Immature natural killer cell (primary cell): ENCODE measurements around the gene KCNJ10. TPM values are rescaled to one million over a fixed set of nuclear protein-coding genes. Genes with fewer than 3 reads are reported as not detected.
A peak's percentile ranks its signal among the peaks of the same experiment; 100 is the strongest.

Experiments used
- DNase-seq, 3 donors: peaks; one replicate each; pipeline ENCODE4 v3.0.0; 2022; ENCODE audit warnings: mixed read lengths in 1 of 3
- H3K27ac Mint-ChIP-seq, 6 donors: one replicate each; pipeline ENCODE4 v1.8.0; 2020; ENCODE audit warnings: mixed read lengths in 6 of 6, mild to moderate bottlenecking in 5 of 6, inconsistent platforms in 4 of 6, moderate library complexity in 3 of 6
- H3K27me3 Mint-ChIP-seq, 3 donors: one replicate each; pipeline ENCODE4 v1.8.0; 2020 to 2021; ENCODE audit warnings: low read depth in 3 of 3, mild to moderate bottlenecking in 3 of 3, mixed read lengths in 3 of 3, moderate library complexity in 3 of 3, inconsistent platforms in 1 of 3
- H3K36me3 Mint-ChIP-seq, 3 donors: one replicate each; pipeline ENCODE4 v1.8.0; 2020; ENCODE audit warnings: mixed read lengths in 3 of 3, inconsistent platforms in 2 of 3, mild to moderate bottlenecking in 2 of 3
- H3K4me1 Mint-ChIP-seq, 2 donors: one replicate each; pipeline ENCODE4 v1.8.0; 2020; ENCODE audit warnings: inconsistent platforms in 2 of 2, mild to moderate bottlenecking in 2 of 2, mixed read lengths in 2 of 2, moderate library complexity in 1 of 2
- H3K4me3 Mint-ChIP-seq, 5 donors: one replicate each; pipeline ENCODE4 v1.8.0; 2020; ENCODE audit warnings: mild to moderate bottlenecking in 5 of 5, mixed read lengths in 5 of 5, inconsistent platforms in 3 of 5, moderate library complexity in 3 of 5
- H3K9me3 Mint-ChIP-seq, 6 donors: one replicate each; pipeline ENCODE4 v1.8.0; 2020; ENCODE audit warnings: mild to moderate bottlenecking in 6 of 6, mixed read lengths in 6 of 6, inconsistent platforms in 4 of 6, moderate library complexity in 3 of 6
- polyA plus RNA-seq, 3 donors: library from polyadenylated mRNA; unstranded; fragments of 300-500 nt; fragmentation: Illumina TruSeq; gene quantifications; one replicate each; pipeline ENCODE4 v1.2.3, GENCODE V29; 2021

The KCNJ10 gene
- polyA plus RNA-seq, 3 donors from 2014 or later, result not detected

- Mint-ChIP-seq H3K4me3 (peak overlapping the region; percentile 83 to 94 (median 91)), H3K27ac (peak overlapping the region in 3 of 6 donors; percentile 32 to 67 (median 41)), H3K9me3 (peaks cover 0 to 2% (median 0%) of the 10 kb centered on the region in 6 donors), H3K4me1 (peaks cover 8 to 9% of the 10 kb centered on the region in 2 donors), H3K36me3 (no peaks in the 10 kb centered on the region), H3K27me3 (peaks cover 7 to 11% (median 10%) of the 10 kb centered on the region in 3 donors)
- DNase-seq, result peak; percentile 62 to 69 (median 66)
Observed at GRCh38 chr1:160070243-160071163, 543 bp upstream of the KCNJ10 start.

DNA sequence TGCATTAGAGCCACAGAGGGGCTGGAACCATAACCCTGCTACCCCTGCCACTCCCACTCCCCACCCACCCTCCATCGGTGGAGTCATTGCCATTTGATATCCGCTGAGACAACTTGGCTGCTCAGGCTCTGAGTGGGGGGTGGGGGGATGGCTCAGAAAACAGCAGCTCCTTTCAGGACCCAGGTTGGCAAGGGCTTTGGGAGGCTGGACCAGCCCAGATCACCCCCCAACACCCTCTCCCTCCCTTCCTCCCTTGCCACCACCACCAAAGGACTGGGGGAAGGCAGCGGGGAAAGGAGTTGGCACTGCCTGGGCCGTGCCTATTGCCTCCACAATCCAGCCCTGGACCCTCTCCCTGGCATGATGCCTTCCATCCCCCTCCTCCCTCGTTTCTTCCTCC lies 1.7 kb downstream of the KCNJ10 start:
- Mint-ChIP-seq H3K27me3 (peaks cover 4 to 11% (median 10%) of the 10 kb centered on the region in 3 donors), H3K36me3 (no peaks in the 10 kb centered on the region), H3K27ac (no peak overlapping the region), H3K4me1 (peaks cover 8 to 9% of the 10 kb centered on the region in 2 donors), H3K9me3 (peaks cover 0 to 2% (median 0%) of the 10 kb centered on the region in 6 donors), H3K4me3 (peak overlapping the region in 1 of 5 donors; percentile 8)
- no peak for DNase-seq

DNA sequence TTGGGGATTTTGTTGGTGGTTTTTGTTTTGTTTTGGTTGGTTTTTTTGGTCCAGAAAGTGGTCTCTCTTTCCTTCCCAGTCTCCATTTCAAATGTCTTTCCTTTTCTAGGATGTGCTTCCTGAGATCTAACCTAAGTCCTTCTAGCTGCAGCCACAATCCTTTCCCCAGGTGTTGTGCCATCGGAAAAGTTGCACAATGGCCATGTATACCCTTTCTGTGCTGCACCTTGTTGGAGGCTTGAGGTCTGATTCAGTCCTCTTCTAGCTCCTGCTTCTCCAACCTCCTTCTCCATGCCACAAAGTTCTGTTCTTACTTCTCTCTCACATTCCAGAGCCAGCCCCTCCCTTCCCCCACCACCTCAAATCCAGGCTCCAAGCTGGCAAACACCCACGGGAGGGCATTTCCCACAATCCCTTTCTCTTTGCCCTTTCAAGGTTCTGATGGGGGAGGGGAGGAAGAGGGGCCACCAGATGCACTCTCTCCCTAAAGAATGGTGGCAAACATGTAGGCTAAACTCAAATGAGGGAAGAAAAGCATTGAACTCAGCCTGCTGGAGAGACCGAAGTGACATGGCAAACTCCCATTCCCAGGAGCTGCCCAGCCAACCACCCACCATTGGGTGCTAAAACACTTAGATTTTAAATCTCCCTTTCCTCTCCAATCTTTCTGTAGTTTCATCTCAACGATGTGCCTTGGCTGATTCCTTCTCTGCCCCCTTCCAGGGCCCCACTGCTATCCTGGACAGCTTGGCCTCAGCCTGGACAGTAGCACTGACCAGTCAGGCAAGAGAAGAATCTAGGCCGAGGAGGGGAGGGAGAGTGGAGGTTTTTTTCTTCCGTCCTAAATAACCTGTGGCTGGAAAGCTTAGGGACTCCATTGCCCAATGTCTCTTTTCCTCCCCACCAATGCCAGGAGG lies 2.9 kb downstream of the KCNJ10 start:
- no peaks in the 10 kb centered on the region for H3K36me3 Mint-ChIP-seq
- H3K27me3 Mint-ChIP-seq, result peaks cover 3 to 11% (median 9%) of the 10 kb centered on the region in 3 donors
- DNase-seq, result no peak
- peaks cover 8 to 9% of the 10 kb centered on the region in 2 donors for H3K4me1 Mint-ChIP-seq
- H3K27ac Mint-ChIP-seq, result no peak overlapping the region
- no peak overlapping the region for H3K4me3 Mint-ChIP-seq
- H3K9me3 Mint-ChIP-seq, result peaks cover 0 to 2% (median 0%) of the 10 kb centered on the region in 6 donors

GRCh38 chr1:160064746-160065145 lies 5.2 kb downstream of the KCNJ10 start:
- no peak for DNase-seq
- Mint-ChIP-seq H3K27ac (no peak overlapping the region), H3K4me1 (peaks cover 0 to 2% of the 10 kb centered on the region in 2 donors), H3K4me3 (no peak overlapping the region), H3K27me3 (peaks cover 4 to 13% (median 5%) of the 10 kb centered on the region in 3 donors), H3K36me3 (no peaks in the 10 kb centered on the region), H3K9me3 (no peaks in the 10 kb centered on the region)

DNA sequence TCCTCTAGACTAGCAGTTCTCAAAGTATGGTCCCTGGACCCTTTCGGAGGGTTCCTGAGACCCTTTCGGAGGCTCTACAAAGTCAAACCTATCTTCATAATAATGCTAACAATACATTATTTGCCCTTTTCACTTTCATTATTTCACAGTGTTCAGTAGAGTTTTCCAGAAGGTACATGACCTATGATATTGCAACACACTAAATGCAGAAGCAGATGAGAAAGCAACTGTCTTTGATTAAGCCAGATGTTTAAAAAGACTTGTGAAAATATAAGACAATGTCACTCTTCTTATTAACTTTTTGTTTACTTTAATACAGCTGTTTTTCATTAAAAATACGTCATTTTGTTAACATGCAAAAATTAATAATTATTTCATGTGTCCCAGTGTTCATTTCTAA lies 5.8 kb downstream of the KCNJ10 start:
- Mint-ChIP-seq H3K27ac (no peak overlapping the region), H3K27me3 (peaks cover 4 to 15% (median 5%) of the 10 kb centered on the region in 3 donors), H3K36me3 (no peaks in the 10 kb centered on the region), H3K4me3 (no peak overlapping the region), H3K4me1 (no peaks in the 10 kb centered on the region), H3K9me3 (no peaks in the 10 kb centered on the region)
- no peak for DNase-seq

- no peaks in the 10 kb centered on the region for H3K4me1 Mint-ChIP-seq
- H3K27me3 Mint-ChIP-seq, result peaks cover 4 to 11% (median 5%) of the 10 kb centered on the region in 3 donors
- no peaks in the 10 kb centered on the region for H3K36me3 Mint-ChIP-seq
- no peaks in the 10 kb centered on the region for H3K9me3 Mint-ChIP-seq
- no peak for DNase-seq
- H3K27ac Mint-ChIP-seq, result no peak overlapping the region
- H3K4me3 Mint-ChIP-seq, result no peak overlapping the region
Observed at GRCh38 chr1:160063176-160063575, 6.8 kb downstream of the KCNJ10 start.

GRCh38 chr1:160062230-160062532 lies 7.8 kb downstream of the KCNJ10 start:
- H3K27ac Mint-ChIP-seq, result no peak overlapping the region
- H3K4me3 Mint-ChIP-seq, result no peak overlapping the region
- no peaks in the 10 kb centered on the region for H3K36me3 Mint-ChIP-seq
- peaks cover 3 to 11% (median 7%) of the 10 kb centered on the region in 3 donors for H3K27me3 Mint-ChIP-seq
- no peak for DNase-seq
- no peaks in the 10 kb centered on the region for H3K4me1 Mint-ChIP-seq
- H3K9me3 Mint-ChIP-seq, result no peaks in the 10 kb centered on the region

- H3K9me3 Mint-ChIP-seq, result no peaks in the 10 kb centered on the region
- no peak for DNase-seq
- H3K27me3 Mint-ChIP-seq, result peaks cover 3 to 11% (median 7%) of the 10 kb centered on the region in 3 donors
- H3K27ac Mint-ChIP-seq, result no peak overlapping the region
- no peak overlapping the region for H3K4me3 Mint-ChIP-seq
- H3K36me3 Mint-ChIP-seq, result no peaks in the 10 kb centered on the region
- no peaks in the 10 kb centered on the region for H3K4me1 Mint-ChIP-seq
Observed at GRCh38 chr1:160061369-160062229, 8.4 kb downstream of the KCNJ10 start.

DNA sequence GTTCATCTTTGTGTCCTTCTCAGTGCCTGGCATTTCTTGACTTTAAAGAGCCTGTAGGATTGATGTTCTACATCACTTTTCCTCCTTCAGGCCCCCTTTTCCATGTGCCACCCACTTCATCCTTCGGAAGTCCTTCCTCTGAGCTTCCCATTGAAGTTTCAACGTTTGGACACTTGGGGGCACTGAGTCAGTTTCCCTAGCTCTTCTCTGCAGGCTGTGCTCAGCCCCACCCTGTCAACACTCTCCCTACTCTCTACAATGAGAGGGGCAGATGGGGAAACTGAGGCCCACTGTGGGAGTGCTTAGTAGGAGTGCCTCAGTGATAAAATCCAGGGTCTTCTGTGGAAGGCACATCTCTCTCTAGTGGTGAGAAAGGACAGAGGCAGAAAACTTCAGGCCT lies 11.9 kb downstream of the KCNJ10 start:
- peaks cover 8 to 14% (median 9%) of the 10 kb centered on the region in 3 donors for H3K27me3 Mint-ChIP-seq

GRCh38 chr1:160056648-160057169 lies 13.3 kb downstream of the KCNJ10 start:
- no peak for DNase-seq
- Mint-ChIP-seq H3K4me1 (no peaks in the 10 kb centered on the region), H3K9me3 (no peaks in the 10 kb centered on the region), H3K36me3 (no peaks in the 10 kb centered on the region), H3K27ac (no peak overlapping the region), H3K4me3 (no peak overlapping the region), H3K27me3 (peaks cover 8 to 16% (median 9%) of the 10 kb centered on the region in 3 donors)

More for the DNA sequence above, 11.9 kb downstream of the KCNJ10 start:
- Mint-ChIP-seq H3K27ac (no peak overlapping the region), H3K9me3 (no peaks in the 10 kb centered on the region), H3K4me3 (no peak overlapping the region), H3K4me1 (no peaks in the 10 kb centered on the region), H3K36me3 (no peaks in the 10 kb centered on the region)
- DNase-seq, result no peak

- no peaks in the 10 kb centered on the region for H3K36me3 Mint-ChIP-seq
- H3K4me3 Mint-ChIP-seq, result no peak overlapping the region
- no peaks in the 10 kb centered on the region for H3K4me1 Mint-ChIP-seq
- no peaks in the 10 kb centered on the region for H3K9me3 Mint-ChIP-seq
- H3K27ac Mint-ChIP-seq, result no peak overlapping the region
- H3K27me3 Mint-ChIP-seq, result peaks cover 8 to 15% (median 8%) of the 10 kb centered on the region in 3 donors
- DNase-seq, result no peak
Observed at GRCh38 chr1:160053548-160054365, 16.2 kb downstream of the KCNJ10 start.

- Mint-ChIP-seq H3K27ac (no peak overlapping the region), H3K36me3 (no peaks in the 10 kb centered on the region), H3K27me3 (peaks cover 8 to 16% (median 8%) of the 10 kb centered on the region in 3 donors), H3K4me1 (no peaks in the 10 kb centered on the region), H3K4me3 (no peak overlapping the region), H3K9me3 (no peaks in the 10 kb centered on the region)
- DNase-seq, result no peak
Observed at GRCh38 chr1:160052936-160053335, 17.0 kb downstream of the KCNJ10 start.
